Heart left ventricle (tissue), 13 donors: ENCODE results near the gene COL16A1.

Experiments used
- CTCF ChIP-seq, 12 donors: fragments of 200-600 bp; sonication (generic) in 4 of 12; IDR thresholded peaks; one replicate each; pipeline versions ENCODE4 v1.5.0 to v1.8.0; 2018 to 2022; ENCODE audit warnings: antibody characterized with exemption in 12 of 12, mild to moderate bottlenecking in 5 of 12
- POLR2A ChIP-seq, 2 donors: fragments of 450-650 bp; IDR thresholded peaks; one replicate each; pipeline ENCODE4 v1.6.1; 2017; ENCODE audit warnings: antibody characterized with exemption in 2 of 2, mild to moderate bottlenecking in 2 of 2, moderate library complexity in 2 of 2
- donor health status: ischemic (EF 13 %, LVEDD 7.1; RV severe dilation, severe dysfunction).
- donor health status: DM: no; HTN: yes; CAD: no.
- donor health status: DM: no; HTN: no; CAD: no.
- donor health status: ischemic (EF 25% LVEDD 6.9; RV normal size, moderate dysfunction).
- donor health status: ischemic (EF 25% LVEDD 5.7; RV mildly dilated, moderate dysfunction).
- donor health status: ischemic (EF 35%, LVEDD 5.7; RV mildly dilated, moderate dysfunction).
- donor health status: nonischemic (EF 11% LVEDD 7.7; RV severe dilation, severe dysfunction).
- donor health status: DM: yes; HTN: yes; CAD: no.
- donor health status: PGD.
- donor health status: ischemic (EF 29% LVEDD 5.4; RV normal size, mild dysfunction).
- donor health status: nonischemic (EF 23%, LVEDD 6.1; RV moderate dilation, normal function).

GRCh38 chr1:31624731-31625514 is 78.9 kb downstream of the COL16A1 start:
- no peak for TF ChIP-seq CTCF (IDR thresholded peaks at IDR 0.05)
- no peak for TF ChIP-seq POLR2A (IDR thresholded peaks at IDR 0.05)
